Subcutaneous adipose tissue (tissue), 4 donors: ENCODE measurements around the gene TMEM45A. TPM values are rescaled to one million over a fixed set of nuclear protein-coding genes. Genes with fewer than 3 reads are reported as not detected.

Source experiments
- CTCF ChIP-seq: fragments of 450-650 bp; IDR thresholded peaks from one replicate; pipeline ENCODE4 v1.5.1; 2016; ENCODE audit warnings: low read depth, mild to moderate bottlenecking, control low read depth, antibody characterized with exemption, moderate library complexity
- total RNA-seq, 4 donors: library from RNA; depleted of rRNA; stranded (reverse); fragments of >200 nt; gene quantifications; one replicate each; pipeline ENCODE4 v1.1.0, GENCODE V29; 2016

Gene TMEM45A
- total RNA-seq, 4 donors from 2014 or later: 12.2 to 22.2 (median 12.7) TPM

GRCh38 chr3:100526613-100527346 lies 34.4 kb downstream of the TMEM45A start:
- TF ChIP-seq CTCF: no peak

DNA sequence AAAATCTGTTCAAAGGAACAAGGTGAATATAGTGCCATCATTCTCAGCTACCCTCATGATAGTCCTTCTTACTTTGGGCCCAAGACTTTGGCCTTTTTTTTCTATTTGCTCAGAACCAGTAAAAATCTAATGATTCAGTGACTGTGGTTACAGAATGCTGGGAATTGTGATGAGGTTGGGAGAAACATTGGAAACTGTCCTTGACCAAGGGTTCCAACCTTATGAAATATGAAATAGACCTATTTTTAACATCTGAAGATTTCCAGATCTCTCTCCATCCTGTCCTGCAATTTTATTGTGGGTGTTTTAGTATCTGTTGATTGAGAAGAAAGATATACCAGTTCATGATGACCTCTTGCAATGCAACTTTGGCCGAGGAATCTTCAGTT lies 34.9 kb downstream of the TMEM45A start:
- TF ChIP-seq CTCF: no peak

DNA sequence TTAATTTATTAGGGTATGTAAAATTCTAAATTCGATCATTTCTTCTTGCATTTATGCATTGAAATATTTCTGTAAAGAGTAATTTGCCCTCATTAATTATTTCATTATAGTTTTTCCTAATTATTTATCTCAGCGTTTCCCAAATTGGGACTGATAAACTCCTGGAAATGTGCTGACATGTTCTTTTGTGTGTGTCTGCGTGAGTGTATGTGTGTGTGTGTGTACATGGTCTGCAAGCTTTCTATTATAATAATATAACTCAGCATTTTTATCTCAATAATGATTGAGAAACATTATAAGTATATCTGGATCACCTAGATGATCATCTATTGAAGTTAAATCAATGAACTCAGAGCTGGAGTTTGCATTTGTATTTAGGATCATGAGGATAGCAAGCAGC lies 38.7 kb downstream of the TMEM45A start:
- TF ChIP-seq CTCF: no peak

DNA sequence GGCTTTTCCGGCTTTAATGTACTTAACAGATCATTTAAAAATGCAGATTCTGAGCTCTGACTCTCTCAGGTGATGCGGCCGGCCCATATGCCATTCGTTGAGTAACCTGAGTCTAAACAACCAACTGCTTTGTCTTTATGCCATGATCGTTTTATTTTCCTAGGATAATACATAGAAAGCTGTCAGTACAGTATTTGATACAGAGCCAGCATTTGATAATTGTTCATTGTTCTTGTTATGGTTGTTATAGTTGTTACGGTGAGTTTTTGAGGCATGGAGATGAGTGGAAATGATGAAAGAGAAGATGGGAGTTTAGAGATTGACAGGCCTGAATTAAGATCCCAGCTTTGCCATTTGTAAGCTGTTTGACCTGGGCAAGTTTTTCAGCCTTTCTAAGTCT lies 40.0 kb downstream of the TMEM45A start:
- TF ChIP-seq CTCF: no peak

- TF ChIP-seq CTCF: no peak
These were observed 40.8 kb downstream of the TMEM45A start for GRCh38 chr3:100533176-100533575.

GRCh38 chr3:100535610-100535943 lies 43.2 kb downstream of the TMEM45A start:
- no peak for TF ChIP-seq CTCF

GRCh38 chr3:100536093-100536492 lies 43.7 kb downstream of the TMEM45A start:
- TF ChIP-seq CTCF: no peak
